Stimulated activated naive CD8-positive, alpha-beta T cell treated with anti-CD3 and anti-CD28 coated beads, Interleukin-15, Interleukin-2, amounts not matched to agents 100 ng/mL and 50 ng/mL, for 24 hours (primary cell): ENCODE measurements around the gene NPFFR1.

Experiments
- H3K27ac Mint-ChIP-seq: one replicate; pipeline ENCODE4 v1.8.0; 2021; ENCODE audit warnings: mild to moderate bottlenecking, mixed read lengths
- H3K27me3 Mint-ChIP-seq: one replicate; pipeline ENCODE4 v1.8.0; 2021; ENCODE audit warnings: mixed read lengths
- H3K36me3 Mint-ChIP-seq: one replicate; pipeline ENCODE4 v1.8.0; 2021; ENCODE audit warnings: low read depth, mixed read lengths
- H3K4me1 Mint-ChIP-seq: one replicate; pipeline ENCODE4 v1.8.0; 2021; ENCODE audit warnings: low read depth, mixed read lengths
- H3K4me3 Mint-ChIP-seq: one replicate; pipeline ENCODE4 v1.8.0; 2021; ENCODE audit warnings: mild to moderate bottlenecking, mixed read lengths
- H3K9me3 Mint-ChIP-seq: one replicate; pipeline ENCODE4 v1.8.0; 2021; ENCODE audit warnings: mixed read lengths

The NPFFR1 gene

GRCh38 chr10:70283071-70283444 is 746 bp downstream of the NPFFR1 start:
- H3K27me3 Mint-ChIP-seq, result peaks cover 56% of the 10 kb centered on the region
- no peaks in the 10 kb centered on the region for H3K4me1 Mint-ChIP-seq
- no peaks in the 10 kb centered on the region for H3K36me3 Mint-ChIP-seq

GRCh38 chr10:70281609-70282008 is 2.2 kb downstream of the NPFFR1 start:
- peaks cover 4% of the 10 kb centered on the region for H3K9me3 Mint-ChIP-seq
- peaks cover 49% of the 10 kb centered on the region for H3K27me3 Mint-ChIP-seq
- no peak overlapping the region for H3K27ac Mint-ChIP-seq
- no peaks in the 10 kb centered on the region for H3K36me3 Mint-ChIP-seq
- no peaks in the 10 kb centered on the region for H3K4me1 Mint-ChIP-seq
- no peak overlapping the region for H3K4me3 Mint-ChIP-seq

More at GRCh38 chr10:70283071-70283444, 746 bp downstream of the NPFFR1 start:
- Mint-ChIP-seq H3K4me3 (no peak overlapping the region), H3K27ac (no peak overlapping the region), H3K9me3 (peaks cover 4% of the 10 kb centered on the region)

DNA sequence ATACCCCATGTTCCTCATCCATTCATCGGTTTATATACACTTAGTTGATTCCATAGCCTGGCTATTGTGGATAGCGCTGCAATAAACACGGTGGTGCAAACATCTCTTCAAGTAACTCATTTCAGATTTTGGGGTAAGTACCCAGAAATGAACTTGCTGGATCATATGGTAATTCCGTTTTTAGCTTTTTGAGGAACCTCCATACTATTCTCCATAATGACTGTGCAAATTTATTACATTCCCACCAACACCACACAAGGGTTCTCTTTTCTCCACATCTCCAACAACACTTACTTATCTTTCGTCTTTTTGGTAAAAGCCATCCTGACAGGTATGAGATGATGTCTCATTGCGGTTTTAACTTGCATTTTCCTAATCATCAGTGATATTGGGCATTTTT is 3.7 kb downstream of the NPFFR1 start:
- Mint-ChIP-seq H3K4me3 (no peak overlapping the region), H3K9me3 (peaks cover 4% of the 10 kb centered on the region), H3K27me3 (peaks cover 35% of the 10 kb centered on the region)

DNA sequence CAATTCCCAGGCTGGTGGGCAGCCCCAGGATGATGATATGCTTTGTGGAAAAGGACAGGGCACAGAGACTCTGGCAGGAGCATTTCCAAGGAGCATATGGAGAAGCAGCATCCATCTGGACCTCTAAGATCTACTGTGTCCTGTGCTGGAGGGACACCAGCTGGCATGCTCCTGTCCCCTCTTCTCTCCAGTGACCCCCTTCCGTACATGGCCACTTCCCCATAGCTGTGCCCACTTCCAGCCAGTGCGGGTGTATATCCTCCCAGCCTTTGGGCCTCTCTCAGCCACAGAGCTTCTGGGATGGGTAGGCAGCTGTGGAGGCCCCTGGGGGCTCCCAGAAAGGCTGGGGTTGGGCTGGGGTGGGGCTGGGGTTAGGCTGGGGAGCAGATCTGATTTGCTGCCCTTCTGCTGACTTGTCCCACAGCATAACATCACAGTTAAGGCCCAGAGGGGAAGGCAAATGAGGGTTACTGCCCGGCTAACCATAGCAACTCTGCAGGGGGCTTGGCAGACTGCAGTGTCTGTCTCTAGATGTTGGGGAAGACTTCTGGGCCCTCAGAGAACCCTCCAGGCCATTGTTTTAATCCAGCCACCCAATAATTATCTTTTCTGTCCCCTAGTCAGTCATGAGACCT is 6.3 kb downstream of the NPFFR1 start:
- peaks cover 12% of the 10 kb centered on the region for H3K4me1 Mint-ChIP-seq
- no peak overlapping the region for H3K4me3 Mint-ChIP-seq
- H3K27ac Mint-ChIP-seq, result no peak overlapping the region
- H3K36me3 Mint-ChIP-seq, result no peaks in the 10 kb centered on the region
- H3K9me3 Mint-ChIP-seq, result no peaks in the 10 kb centered on the region
- peaks cover 13% of the 10 kb centered on the region for H3K27me3 Mint-ChIP-seq

More for the DNA sequence above, 3.7 kb downstream of the NPFFR1 start:
- no peak overlapping the region for H3K27ac Mint-ChIP-seq
- H3K36me3 Mint-ChIP-seq, result no peaks in the 10 kb centered on the region
- no peaks in the 10 kb centered on the region for H3K4me1 Mint-ChIP-seq

DNA sequence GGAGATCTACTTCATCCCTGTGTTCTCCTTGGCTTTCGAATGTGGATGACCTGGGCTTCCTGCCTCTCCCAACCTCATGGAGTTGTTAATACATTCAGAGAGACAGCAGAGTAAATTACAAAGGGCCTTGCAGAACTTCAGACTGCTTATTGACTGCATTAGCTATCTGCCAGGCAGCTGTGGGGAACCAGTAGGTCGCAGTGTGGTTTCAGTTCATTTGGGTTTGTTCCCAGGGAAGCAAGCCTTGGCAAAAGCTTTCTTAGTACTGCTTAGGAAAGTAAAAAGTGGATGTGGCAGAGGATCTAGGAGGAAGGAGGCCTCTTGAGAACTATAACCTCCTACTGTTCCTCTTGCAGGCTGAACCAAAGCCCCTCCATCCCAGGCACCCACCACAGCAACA is 9.2 kb downstream of the NPFFR1 start:
- Mint-ChIP-seq H3K27me3 (no peaks in the 10 kb centered on the region), H3K36me3 (no peaks in the 10 kb centered on the region), H3K27ac (no peak overlapping the region), H3K9me3 (no peaks in the 10 kb centered on the region), H3K4me3 (no peak overlapping the region), H3K4me1 (peaks cover 19% of the 10 kb centered on the region)

DNA sequence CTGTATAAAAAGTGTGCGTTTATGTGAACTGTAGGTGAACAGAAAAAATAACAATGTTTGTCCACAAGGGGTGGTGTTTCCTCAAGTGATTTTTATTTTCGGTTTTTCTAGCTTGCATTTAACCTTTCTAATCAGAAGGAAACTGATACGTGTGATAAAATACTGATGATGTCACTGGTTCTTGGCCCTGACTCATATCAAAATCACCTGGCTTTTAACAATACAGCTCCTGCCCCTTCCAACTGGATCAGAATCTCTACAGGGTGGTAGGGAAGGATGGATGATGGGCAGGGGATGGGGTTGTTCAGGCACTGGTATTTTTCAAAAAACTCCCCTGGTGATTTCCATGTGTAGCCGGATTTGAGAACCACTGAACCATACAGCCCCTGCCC is 10.9 kb downstream of the NPFFR1 start:
- Mint-ChIP-seq H3K9me3 (no peaks in the 10 kb centered on the region), H3K4me3 (no peak overlapping the region), H3K27me3 (no peaks in the 10 kb centered on the region), H3K4me1 (peaks cover 19% of the 10 kb centered on the region), H3K27ac (no peak overlapping the region), H3K36me3 (no peaks in the 10 kb centered on the region)

DNA sequence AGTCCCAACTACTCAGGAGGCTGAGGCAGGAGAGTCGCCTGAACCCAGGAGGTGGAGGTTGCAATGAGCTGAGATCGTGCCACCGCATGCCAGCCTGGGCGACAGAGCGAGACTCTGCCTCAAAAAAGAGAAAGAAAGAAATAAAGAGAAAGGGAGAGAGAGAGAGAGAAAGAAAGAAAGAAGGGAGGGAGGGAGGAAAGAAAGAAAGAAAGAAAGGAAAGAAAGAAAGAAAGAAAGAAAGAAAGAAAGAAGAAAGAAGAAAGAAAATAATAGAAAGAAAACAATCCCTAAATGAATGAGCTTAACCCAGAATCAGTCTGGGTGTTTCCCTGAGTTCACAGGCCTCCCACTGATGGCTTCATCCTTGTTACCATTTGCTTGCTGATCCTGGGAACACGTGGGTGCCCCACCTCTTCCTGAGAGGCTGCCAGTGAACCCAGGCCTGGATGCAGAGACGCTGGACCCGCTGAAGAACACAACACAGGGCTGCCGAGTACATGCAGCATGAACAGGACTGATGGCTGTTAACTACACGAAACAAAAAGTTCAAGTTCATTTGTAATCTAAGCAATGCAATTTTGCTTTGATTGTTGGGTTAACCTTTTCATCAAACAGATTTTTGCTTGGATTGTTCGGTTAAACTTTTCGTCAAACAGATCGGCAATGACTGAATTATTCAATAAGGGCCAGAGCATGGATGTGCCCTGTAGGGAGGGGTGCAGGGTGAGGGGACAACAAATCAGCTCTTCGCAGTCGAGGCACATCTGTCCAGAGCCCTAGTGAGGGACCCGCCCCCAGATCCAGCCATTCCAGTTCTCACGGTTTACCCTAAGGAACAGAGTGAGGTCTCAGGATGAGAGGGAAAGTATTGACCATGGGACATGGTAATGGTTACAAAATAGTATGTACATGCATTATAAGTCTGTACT is 11.5 kb downstream of the NPFFR1 start:
- Mint-ChIP-seq H3K27ac (no peak overlapping the region), H3K36me3 (no peaks in the 10 kb centered on the region), H3K27me3 (no peaks in the 10 kb centered on the region), H3K4me3 (no peak overlapping the region), H3K4me1 (peaks cover 23% of the 10 kb centered on the region), H3K9me3 (no peaks in the 10 kb centered on the region)

DNA sequence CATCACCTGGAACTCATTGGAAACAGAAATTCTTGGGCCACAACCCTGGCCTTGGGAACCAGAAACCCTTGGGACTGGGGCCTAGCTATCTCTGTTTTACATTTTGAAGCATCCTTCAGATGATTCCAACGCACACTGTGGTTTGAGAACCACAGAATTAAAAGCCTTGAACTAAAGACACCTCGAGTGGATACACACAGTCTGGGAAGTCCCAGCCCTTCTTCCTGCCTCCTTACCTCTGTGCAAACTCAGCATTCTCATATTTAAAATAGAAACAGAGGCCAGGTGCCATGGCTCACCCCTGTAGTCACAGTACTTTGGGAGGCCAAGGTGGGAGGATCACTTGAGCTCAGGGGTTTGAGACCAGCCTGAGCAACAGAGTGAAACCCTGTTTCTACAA is 12.9 kb downstream of the NPFFR1 start:
- H3K27ac Mint-ChIP-seq, result no peak overlapping the region
- H3K27me3 Mint-ChIP-seq, result no peaks in the 10 kb centered on the region
- H3K4me1 Mint-ChIP-seq, result peaks cover 28% of the 10 kb centered on the region
- H3K36me3 Mint-ChIP-seq, result no peaks in the 10 kb centered on the region
- H3K9me3 Mint-ChIP-seq, result no peaks in the 10 kb centered on the region
- no peak overlapping the region for H3K4me3 Mint-ChIP-seq

DNA sequence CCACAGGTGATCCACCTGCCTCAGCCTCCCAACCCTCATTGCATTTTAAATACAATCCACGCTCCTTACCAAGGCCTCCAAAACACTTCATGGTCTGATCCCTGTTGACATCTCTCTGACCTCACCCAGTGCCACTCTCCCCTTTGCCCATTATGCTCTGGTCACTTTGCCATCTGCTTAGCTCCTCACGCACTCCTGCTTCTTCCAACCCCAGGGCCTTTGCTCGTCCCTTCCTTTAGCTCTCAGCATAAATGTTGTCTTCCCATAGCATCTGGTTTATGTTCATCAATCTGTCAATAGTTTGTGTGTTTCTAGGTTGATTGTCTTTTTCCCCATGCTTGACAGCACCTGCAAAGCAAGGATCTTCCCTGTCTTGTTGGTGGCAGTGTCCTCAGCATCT is 14.1 kb downstream of the NPFFR1 start:
- Mint-ChIP-seq H3K36me3 (no peaks in the 10 kb centered on the region), H3K4me3 (no peak overlapping the region), H3K9me3 (no peaks in the 10 kb centered on the region), H3K27me3 (no peaks in the 10 kb centered on the region), H3K4me1 (peaks cover 28% of the 10 kb centered on the region), H3K27ac (no peak overlapping the region)

DNA sequence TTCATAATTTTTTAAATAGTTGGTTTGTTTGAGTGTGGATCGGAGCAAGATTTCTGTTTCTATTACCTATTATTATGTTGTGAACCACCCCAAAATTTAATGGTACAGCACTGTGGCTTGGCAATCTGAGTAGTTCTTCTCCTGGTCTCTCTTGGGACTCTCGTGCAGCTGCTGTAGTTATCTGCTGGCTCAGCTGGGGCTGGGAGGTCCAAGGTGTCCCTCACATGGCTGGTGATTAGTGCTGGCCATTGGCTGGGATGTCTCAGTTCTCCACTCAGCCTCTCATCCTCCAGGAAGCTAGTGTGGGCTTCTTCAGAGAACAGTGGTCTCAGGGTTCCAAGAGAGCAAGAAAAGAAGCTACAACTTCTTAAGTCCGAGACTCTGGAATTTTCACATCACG is 15.4 kb downstream of the NPFFR1 start:
- H3K27ac Mint-ChIP-seq, result no peak overlapping the region
- H3K4me3 Mint-ChIP-seq, result no peak overlapping the region
- H3K4me1 Mint-ChIP-seq, result peaks cover 25% of the 10 kb centered on the region
- H3K27me3 Mint-ChIP-seq, result peaks cover 4% of the 10 kb centered on the region
- H3K9me3 Mint-ChIP-seq, result no peaks in the 10 kb centered on the region
- H3K36me3 Mint-ChIP-seq, result no peaks in the 10 kb centered on the region

DNA sequence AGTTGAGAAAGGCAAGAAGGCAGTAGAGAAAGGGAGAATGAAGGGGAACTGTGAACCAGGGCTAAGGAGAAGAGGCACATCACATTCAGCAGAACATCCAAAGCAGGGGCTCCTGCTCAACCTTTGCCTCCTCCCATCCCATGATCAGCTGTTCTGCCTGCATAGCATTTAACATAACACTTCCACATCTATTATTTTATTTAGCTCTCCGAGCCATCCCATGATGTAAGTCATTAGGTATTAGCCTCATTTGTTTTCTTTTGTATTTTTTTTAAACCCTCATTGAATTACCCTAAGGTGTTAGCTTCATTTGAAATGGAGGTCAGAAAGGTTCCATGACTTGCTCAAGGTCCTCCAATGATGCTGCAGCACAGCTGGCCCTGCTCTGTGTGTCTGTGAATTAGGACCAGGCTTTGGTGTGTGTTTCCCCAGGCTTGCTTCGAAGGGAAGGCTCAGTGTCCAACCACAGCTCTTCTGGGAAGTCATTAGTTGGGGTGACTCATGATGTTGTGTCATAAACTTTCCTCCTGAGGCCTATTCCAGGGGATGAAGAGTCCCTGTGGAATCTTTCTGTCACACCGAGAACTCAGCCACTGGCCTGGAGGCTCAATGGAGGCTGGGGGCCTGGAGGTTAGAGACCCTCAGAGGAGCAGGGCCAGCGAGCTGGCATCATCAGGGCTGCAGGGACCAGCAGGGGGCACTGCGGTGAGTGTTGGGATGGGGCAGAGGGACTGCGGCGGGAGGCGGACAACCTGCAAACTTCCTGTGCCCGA is 16.5 kb downstream of the NPFFR1 start:
- no peak overlapping the region for H3K4me3 Mint-ChIP-seq
- H3K27ac Mint-ChIP-seq, result peak overlapping the region; percentile 64

GRCh38 chr10:70266701-70267100 is 17.1 kb downstream of the NPFFR1 start:
- H3K27ac Mint-ChIP-seq, result no peak overlapping the region

More for the DNA sequence above, 16.5 kb downstream of the NPFFR1 start:
- Mint-ChIP-seq H3K36me3 (no peaks in the 10 kb centered on the region), H3K9me3 (no peaks in the 10 kb centered on the region), H3K4me1 (peaks cover 14% of the 10 kb centered on the region), H3K27me3 (peaks cover 4% of the 10 kb centered on the region)

GRCh38 chr10:70266056-70266455 is 17.7 kb downstream of the NPFFR1 start:
- Mint-ChIP-seq H3K27ac (no peak overlapping the region), H3K4me3 (no peak overlapping the region), H3K36me3 (no peaks in the 10 kb centered on the region), H3K9me3 (peaks cover 6% of the 10 kb centered on the region), H3K27me3 (peaks cover 7% of the 10 kb centered on the region), H3K4me1 (peaks cover 9% of the 10 kb centered on the region)

More at GRCh38 chr10:70266701-70267100, 17.1 kb downstream of the NPFFR1 start:
- no peak overlapping the region for H3K4me3 Mint-ChIP-seq
- no peaks in the 10 kb centered on the region for H3K9me3 Mint-ChIP-seq
- peaks cover 4% of the 10 kb centered on the region for H3K27me3 Mint-ChIP-seq
- H3K36me3 Mint-ChIP-seq, result no peaks in the 10 kb centered on the region
- H3K4me1 Mint-ChIP-seq, result peaks cover 12% of the 10 kb centered on the region

- Mint-ChIP-seq H3K27me3 (peaks cover 9% of the 10 kb centered on the region), H3K27ac (no peak overlapping the region), H3K4me3 (no peak overlapping the region), H3K9me3 (peaks cover 7% of the 10 kb centered on the region), H3K36me3 (no peaks in the 10 kb centered on the region), H3K4me1 (peaks cover 9% of the 10 kb centered on the region)
These were observed 18.6 kb downstream of the NPFFR1 start for GRCh38 chr10:70265032-70265689.
